ENCODE measurements around the gene ADD1. TPM values are rescaled to one million over a fixed set of nuclear protein-coding genes. Genes with fewer than 3 reads are reported as not detected.
A peak's percentile ranks its signal among the peaks of the same experiment; 100 is the strongest.

ADD1 gene
- polyA plus RNA-seq, 3 donors: 254 to 268 (median 264) TPM

DNA sequence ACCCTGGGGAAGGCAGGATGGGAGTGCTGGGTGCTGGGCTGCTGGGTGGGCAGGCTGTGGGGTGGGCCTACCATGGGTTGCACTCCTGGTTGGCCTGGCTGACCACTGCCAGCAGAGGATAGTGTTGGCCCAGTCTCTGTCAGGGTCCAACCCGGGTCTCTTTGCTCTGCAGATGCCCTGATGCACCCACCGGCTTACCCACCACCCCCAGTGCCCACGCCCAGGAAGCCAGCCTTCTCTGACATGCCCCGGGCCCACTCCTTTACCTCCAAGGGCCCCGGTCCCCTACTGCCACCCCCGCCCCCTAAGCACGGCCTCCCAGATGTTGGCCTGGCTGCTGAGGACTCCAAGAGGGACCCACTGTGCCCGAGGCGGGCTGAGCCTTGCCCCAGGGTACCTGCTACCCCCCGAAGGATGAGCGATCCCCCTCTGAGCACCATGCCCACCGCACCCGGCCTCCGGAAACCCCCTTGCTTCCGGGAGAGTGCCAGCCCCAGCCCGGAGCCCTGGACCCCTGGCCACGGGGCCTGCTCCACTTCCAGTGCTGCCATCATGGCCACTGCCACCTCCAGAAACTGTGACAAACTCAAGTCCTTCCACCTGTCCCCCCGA is 14.2 kb upstream of the ADD1 start:
- DNase-seq (ENCODE audit: extremely low read depth in 1 of 11, low read depth in 9 of 11, low spot score in 4 of 11): no peak

DNA sequence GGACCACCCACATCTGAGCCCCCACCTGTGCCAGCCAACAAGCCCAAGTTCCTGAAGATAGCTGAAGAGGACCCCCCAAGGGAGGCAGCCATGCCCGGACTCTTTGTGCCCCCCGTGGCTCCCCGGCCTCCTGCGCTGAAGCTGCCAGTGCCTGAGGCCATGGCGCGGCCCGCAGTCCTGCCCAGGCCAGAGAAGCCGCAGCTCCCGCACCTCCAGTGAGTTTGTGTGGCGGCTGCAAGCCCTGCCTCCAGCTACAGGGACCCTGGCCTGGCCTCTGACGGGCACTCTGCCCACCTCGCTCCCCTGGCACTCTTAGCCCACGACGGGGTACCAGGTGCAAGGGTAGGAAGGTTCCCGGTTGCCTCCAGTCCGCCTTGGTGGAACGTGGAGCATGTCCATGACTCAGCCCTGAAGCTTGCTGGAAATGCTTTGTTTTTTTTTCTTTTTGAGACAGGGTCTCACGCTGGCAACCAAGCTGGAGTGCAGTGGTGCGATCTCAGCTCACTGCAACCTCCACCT is 13.7 kb upstream of the ADD1 start:
- DNase-seq (ENCODE audit: extremely low read depth in 1 of 11, low read depth in 9 of 11, low spot score in 4 of 11): no peak

DNA sequence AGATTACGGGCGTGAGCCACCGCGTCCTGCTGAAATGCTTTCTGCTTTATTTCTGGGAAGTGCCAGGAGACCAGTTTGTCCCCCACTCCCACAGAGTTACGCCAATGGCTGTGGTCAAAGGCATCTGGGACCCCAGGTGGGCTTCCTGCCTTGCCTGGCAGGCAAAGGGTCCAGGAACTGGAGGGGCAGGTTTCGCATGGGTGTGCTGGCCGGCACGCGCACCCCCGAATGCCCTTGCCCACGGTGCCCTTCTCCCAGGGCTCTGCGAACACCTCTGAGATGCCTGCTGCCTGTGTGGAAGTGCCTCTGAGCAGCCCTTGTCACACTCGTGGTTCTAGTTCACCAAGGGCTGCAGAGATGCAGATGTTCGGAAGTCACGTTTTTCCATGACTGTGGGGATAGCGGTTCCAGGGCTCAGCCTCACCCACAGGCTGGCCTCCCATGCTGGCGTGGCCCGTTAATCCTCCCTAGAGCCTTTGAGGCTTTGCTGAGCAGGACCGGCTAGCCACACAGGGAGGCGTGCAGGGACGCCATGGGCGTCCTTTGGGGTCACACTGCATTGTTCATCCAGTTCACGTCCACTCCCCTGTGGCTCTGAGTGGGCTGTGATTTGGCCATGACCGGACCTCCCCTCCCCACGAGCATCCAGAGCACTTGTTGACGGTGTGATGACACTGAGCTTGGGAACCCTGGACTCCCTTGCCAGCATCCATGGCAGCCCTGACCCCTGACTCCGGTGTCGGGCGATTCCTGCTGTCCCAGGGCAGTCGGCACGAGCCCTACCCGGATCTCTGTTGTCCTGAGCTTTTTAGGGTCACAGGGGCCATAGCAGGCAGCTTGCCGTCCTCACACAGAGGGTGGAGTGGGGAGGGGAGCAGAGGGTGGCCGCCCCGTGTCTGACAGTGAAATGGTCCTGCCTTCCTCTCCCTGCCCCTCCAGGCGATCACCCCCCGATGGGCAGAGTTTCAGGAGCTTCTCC is 12.7 kb upstream of the ADD1 start:
- no peak for DNase-seq (ENCODE audit: extremely low read depth in 1 of 11, low read depth in 9 of 11, low spot score in 4 of 11)

DNA sequence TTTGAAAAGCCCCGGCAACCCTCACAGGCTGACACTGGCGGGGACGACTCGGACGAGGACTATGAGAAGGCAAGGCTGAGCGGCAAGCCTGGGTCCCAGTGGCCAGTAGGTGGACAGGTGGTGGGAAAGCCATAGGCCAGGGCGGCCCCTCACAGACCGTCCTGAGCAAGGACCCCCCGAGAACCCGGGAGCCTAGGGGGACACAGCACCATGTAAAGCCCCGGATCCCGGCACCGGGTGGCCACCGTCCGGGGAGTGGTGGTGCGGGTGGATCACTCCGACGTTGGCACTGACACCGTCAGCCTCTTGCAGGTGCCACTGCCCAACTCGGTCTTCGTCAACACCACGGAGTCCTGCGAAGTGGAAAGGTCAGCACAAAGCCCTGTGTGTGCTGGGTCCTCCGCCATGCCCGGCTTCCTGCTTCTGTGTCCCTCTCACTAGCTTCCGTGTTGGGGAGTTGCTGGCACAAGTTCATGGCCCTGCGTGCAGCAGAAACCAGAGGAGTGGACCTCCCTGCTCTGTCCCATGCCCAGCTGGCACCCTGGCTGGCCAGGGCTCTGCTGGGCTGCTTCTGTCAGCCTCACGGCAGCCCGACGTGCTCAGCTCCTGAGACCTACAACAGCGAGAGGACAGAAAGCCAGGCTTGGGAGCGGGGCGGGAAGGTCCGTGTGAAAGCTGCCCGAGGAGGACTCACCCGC is 11.9 kb upstream of the ADD1 start:
- no peak for DNase-seq (ENCODE audit: extremely low read depth in 1 of 11, low read depth in 9 of 11, low spot score in 4 of 11)

DNA sequence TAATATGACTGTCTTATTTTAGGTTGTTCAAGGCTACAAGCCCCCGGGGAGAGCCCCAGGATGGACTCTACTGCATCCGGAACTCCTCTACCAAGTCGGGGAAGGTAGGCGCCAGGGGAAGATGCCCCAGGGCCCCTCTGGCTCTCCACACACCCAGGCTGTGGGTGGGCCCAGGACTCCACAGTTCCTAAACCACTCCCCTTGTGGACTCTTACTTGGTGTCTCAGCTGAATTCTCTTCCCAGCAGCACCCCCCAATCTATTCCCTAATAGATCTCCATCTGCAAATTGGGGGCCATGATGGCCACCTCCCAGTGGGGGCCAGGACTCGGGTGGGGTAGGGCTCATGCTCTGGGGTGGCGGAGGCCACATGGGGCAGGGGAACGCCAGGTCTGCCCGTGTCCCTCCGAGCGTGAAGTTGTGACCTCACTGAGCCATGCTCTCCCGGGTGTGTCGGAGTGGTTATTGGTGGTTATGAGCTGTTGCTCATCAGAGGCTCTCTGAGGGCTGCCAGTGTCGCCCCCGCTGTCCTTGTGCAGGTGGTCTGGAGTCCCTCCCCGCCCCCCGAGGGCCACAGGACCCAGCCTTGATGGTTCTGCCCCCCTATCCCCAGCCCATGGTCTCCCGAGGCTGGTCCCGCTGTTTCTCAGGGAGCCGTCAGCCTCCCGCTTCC is 11.2 kb upstream of the ADD1 start:
- no peak for DNase-seq (ENCODE audit: extremely low read depth in 1 of 11, low read depth in 9 of 11, low spot score in 4 of 11)

DNA sequence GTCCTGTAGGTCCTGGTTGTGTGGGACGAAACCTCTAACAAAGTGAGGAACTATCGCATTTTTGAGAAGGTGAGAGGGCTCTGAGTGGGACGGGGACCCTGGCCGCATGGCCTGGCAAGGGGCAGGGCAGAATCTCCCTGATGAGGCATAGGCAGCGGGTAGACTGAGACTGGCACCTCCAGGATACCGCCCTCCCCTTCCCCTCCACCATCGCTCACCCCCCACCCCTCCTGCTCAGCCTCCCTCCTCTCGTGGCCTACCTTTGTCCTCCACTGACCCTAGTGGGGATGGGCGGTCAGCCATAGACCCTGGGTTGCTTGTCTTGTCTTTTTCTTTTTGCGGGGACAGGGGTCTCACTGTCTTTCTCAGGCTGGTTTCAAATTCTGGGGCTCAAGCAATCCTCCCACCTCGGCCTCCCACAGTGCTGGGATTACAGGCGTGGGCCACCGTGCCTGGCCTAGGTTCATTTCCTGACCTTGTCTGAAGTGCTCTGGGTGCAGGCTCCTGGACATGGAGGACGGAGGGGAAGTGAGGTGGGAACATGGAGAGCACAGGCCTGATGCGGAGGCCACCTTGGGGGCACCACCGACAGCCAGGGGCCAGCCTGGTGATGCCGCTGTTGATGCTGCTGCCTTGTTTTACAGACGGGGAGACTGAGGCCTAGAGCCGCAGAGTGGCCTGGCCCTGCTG is 10.5 kb upstream of the ADD1 start:
- no peak for DNase-seq (ENCODE audit: extremely low read depth in 1 of 11, low read depth in 9 of 11, low spot score in 4 of 11)

DNA sequence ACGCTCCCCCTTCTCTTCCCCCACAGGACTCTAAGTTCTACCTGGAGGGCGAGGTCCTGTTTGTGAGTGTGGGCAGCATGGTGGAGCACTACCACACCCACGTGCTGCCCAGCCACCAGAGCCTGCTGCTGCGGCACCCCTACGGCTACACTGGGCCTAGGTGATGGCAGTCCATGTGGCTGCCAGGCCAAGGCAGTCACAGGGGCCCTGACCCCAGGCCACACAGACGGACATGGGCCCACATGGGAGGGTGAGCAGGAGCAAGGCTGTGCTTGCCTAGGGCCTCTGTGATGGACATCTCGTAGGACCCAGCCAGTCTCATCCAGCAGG is 10.0 kb upstream of the ADD1 start:
- no peak for DNase-seq (ENCODE audit: extremely low read depth in 1 of 11, low read depth in 9 of 11, low spot score in 4 of 11)

DNA sequence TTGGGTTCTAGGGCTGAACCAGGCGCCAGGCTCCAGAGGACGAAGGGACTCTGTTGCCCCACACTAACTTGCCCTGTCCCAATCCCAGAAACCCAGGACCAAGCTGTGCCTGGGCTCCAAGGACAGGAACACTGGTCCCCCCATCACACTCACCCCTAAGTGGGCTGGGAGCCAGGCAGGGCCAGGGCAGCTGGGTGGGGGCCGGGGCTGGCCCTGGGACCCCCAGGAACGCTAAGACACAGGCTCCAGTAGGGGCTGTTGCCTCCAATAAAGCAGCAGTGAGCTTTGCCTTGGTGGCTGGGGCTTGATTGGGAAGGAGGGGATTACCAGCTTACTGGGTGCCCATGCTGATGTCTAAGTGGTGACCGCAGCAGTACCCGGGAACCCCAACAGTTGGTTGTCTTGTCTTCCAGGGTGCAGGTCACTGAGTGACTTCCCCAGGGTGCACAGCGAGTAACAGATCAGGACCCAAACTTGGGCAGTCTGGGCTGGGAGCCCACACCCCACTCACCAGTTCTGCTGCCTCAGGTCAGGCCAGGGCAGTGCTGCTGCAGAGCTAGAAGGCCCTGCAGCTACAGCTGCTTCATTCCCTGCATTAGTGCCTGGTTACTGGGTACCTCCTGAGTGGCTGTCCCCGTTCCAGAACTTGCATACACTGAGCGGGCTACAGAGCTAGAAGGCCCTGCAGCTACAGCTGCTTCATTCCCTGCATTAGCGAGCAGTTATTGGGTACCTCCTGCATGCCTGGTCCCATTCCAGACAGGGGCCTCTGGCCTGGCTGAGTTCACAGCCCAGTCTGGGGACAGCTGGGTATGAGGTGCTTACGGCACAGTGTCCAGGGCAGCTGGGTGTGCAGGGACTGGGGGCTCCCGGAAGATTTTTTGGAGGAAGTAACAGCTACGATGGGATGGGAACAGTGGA is 9.4 kb upstream of the ADD1 start:
- DNase-seq (ENCODE audit: extremely low read depth in 1 of 11, low read depth in 9 of 11, low spot score in 4 of 11): no peak

DNA sequence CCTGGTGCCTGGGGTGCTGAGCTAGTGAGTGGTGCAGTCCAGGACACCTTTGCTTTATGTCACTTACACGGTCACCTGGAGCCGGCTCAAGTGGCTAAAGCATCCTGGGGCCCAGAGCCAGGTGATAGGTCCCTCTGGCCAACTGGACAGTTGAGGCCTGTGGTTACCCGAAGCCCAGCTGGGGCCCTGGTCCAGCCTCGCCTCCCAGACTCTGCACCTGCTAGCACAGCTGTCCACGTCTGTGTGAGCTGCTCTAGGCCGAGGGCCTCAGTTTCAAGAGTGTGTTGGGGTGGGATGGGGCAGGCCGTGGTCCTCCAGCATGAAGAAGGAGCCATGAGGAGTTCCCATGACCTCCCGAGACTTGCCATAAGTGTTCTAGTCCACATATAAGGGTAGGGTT is 7.7 kb upstream of the ADD1 start:
- no peak for DNase-seq (ENCODE audit: extremely low read depth in 1 of 11, low read depth in 9 of 11, low spot score in 4 of 11)

DNA sequence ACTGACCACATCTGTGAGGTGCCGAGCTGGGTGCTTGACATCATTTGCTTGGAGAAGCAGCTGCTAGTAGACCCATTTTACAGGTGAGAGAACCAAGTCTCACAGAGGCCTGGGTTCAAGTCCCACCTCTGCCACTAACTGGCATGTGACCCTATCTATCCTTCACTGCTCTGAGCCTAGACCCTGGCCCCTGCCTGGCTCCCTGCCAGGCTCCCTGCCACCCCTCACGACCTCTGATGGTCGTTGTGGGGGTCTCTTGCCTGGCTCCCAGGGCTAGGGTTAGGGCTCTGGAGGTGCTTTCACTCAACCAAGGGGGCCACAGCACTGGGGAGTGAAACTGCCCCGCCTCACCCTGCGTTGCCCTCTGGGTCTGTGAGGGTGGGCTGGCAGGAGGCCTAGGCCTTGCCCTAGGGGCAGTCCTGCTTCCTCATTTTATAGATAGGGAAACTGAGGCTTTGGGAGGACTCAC is 7.2 kb upstream of the ADD1 start:
- no peak for DNase-seq (ENCODE audit: extremely low read depth in 1 of 11, low read depth in 9 of 11, low spot score in 4 of 11)

DNA sequence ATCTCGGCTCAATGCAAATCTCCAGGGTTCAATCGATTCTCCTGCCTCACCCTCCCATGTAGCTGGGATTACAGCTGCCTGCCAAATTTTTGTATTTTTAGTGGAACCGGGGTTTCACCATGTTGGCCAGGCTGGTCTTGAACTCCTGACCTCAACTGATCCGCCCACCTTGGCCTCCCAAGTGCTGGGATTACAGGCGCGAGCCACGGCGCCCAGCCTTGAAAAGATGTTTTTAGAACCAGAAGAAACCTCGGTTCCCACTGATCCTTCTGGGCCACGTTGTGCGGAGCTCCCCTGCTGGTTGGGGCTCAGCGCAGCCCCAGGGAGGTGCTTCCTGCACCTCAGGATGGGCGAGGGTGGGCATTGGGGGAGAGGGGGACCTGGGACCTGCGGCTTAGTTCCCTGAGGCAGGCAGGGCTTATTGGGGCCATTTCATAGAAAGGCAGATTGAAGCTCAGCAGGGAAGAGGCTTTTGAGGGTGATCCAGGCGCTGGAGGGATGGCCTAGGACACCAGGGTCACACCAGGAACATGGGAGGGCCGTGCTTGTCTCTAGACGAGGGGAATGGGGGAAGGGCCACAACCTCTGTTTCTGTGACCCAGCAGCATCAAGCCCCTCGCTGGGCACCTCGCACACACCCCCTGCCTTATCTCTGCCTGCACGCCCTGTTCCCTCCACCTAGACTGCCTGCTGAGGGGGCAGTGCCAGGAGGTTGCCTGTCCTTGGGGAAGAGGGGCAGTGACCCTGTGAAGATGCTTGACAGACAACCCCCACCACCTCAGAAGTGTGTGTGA is 6.3 kb upstream of the ADD1 start:
- DNase-seq (ENCODE audit: extremely low read depth in 1 of 11, low read depth in 9 of 11, low spot score in 4 of 11): no peak

DNA sequence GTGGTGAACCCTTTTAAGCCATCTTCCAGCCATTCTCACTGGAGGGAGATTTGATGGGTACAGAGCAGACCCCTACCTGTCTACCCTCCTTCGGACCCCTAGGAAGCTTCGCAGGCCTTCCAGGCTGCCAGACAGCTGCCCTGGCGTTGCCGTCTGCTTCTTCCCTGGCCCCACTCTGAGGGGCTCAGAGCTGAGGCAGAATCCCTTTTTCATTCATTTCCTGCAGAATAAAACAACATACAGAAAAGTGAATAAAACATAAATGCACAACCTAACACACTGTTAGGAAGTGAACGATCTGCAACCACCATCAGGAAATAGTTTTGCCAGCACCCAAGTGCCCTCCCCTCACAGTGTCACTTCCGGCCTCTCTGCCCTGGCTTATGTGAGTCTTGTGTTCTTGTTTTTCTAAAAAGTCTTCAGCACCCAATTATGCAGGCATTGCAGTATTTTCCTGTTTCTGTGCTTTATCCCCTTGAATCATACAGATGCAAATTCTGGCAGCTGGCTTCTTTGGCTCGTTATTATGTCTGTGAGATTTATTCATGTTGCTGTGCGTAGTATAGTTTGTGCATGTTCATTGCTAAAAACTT is 5.6 kb upstream of the ADD1 start:
- DNase-seq (ENCODE audit: extremely low read depth in 1 of 11, low read depth in 9 of 11, low spot score in 4 of 11): peak in 5 of 11 donors; percentile 36 to 64 (median 55)

DNA sequence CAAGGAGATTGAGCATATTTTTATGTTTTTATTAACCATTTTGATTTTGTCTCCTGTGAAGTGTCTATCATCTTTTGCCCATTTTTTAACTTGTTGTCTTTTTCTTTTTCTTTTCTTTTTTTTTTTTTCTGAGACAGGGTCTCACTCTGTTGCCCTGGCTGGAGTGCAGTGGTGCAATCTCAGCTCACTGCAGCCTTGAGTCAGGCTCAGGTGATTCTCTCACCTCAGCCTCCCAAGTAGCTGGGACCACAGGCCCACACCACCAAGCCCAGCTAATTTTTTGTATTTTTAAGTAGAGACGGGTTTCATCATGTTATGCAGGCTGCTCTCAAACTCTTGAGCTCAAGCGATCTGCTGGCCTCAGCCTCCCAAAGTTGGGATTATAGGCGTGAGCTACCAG is 4.6 kb upstream of the ADD1 start:
- DNase-seq (ENCODE audit: extremely low read depth in 1 of 11, low read depth in 9 of 11, low spot score in 4 of 11): no peak

DNA sequence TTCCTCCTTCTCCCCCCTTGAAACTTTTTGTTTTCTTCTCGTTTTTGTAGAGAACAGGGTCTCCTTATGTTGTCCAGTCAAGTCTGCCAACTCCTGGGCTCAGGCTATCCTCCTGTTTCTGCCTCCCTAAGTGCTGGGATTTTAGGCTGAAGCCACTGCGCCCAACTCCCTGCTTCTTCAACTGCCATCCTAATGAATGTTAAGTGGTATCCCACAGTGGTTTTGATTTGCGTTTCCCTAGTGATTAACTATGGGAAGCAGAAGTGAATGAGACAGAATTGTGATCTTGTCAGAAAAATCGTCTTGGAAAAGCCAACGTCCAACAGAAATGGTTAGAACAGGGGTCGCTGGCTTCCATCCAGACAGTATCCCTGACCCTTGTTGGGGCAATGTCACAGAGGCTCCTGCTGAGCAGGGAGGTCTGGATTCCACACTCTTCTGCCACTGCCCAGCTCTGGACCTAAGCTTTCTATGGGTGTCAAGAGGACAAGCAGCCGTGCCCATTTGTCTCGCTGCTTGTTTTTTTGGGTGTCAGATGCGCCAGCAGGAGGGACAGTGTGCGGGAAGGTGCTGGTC is 869 bp upstream of the ADD1 start:
- DNase-seq (ENCODE audit: extremely low read depth in 1 of 11, low read depth in 9 of 11, low spot score in 4 of 11): no peak

DNA sequence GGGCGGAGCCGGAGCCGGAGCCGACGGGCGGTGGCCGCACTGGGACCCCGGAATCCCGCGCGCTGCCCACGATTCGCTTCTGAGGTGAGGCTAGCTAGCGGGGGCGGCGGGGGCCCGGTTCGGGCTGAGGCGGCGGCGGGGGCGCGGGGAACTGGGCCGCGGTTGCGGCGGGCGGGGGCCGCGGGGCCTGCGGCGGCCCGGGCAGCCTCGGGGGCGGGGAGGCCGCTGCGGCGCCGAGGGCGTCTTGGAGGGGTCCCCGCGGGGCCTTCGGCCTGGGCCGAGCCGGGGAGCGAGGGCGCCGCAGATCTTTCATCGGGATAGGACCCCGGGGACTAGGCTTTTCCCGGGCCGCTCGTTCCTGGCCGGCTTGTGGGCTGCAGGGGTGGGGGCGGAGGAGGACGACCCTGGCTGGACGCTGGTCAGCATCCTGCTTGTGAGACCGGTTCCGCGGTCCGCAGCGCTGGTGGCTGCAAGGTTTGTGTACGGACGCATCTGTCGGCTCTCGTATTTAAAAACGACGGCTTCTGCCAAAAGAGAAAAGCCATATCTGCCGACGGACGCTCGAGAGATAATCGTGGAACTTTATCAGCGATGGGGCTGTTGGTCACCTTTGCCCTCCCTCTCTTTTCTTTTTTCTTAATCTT is 419 bp downstream of the ADD1 start:
- DNase-seq (ENCODE audit: extremely low read depth in 1 of 11, low read depth in 9 of 11, low spot score in 4 of 11): peak in 2 of 11 donors; percentile 37 to 40

DNA sequence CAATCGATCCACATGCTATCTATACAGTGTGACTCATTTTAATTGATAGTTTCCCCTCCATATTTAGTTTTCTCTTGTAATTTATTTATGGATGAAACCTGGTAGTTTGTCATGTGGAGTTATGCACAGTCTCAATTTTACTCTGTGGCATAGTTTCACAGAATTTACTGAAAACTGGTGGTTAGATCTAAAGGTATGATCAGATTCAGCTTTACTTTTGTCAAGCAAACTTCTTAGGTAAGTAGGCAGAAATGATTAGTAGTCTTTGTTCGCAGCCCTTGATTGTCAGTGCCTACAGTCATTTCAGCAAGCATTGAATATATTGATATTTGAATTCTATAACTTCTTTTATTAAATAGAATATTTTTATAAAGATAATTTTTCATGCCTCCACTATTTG is 2.5 kb downstream of the ADD1 start:
- DNase-seq (ENCODE audit: extremely low read depth in 1 of 11, low read depth in 9 of 11, low spot score in 4 of 11): no peak

All from renal cortex interstitium (tissue), 11 donors.